Tibial artery (tissue), 4 donors: ENCODE measurements around the gene MGST1.
"Not testable (repeated sequence)": the region's sequence is repeated elsewhere in the genome, so short reads cannot be mapped to it uniquely, and the experiment has no call there.

Experiments
- DNase-seq, 2 donors: peaks; one replicate each; pipeline ENCODE4 v3.0.0-alpha.2; 2019
- H3K27ac ChIP-seq, 2 donors: fragments of 200-600 bp; sonication (generic) in 1 of 2; 1 replicate in 1 of 2; 2 replicates in 1 of 2; pipeline ENCODE4 v1.5.1; 2018 to 2019; ENCODE audit warnings: mild to moderate bottlenecking in 1 of 2
- H3K27me3 ChIP-seq, 2 donors: fragments of 200-600 bp; sonication (generic) in 1 of 2; one replicate each; pipeline versions ENCODE4 v1.5.1 to v1.6.0; 2016 to 2019
- H3K36me3 ChIP-seq, 3 donors: fragments of 200-600 bp; sonication (generic) in 2 of 3; one replicate each; pipeline ENCODE4 v1.5.1; 2016 to 2019; ENCODE audit warnings: mild to moderate bottlenecking in 2 of 3
- H3K4me1 ChIP-seq, 4 donors: fragments of 200-600 bp; sonication (generic) in 2 of 4; 1 replicate in 3 of 4; 2 replicates in 1 of 4; pipeline ENCODE4 v1.5.1; 2016 to 2019
- H3K4me3 ChIP-seq, 2 donors: fragments of 200-600 bp; sonication (generic) in 1 of 2; 1 replicate in 1 of 2; 2 replicates in 1 of 2; pipeline ENCODE4 v1.5.1; 2018 to 2019; ENCODE audit warnings: mild to moderate bottlenecking in 2 of 2
- H3K9me3 ChIP-seq, 3 donors: fragments of 200-600 bp; sonication (generic) in 1 of 3; one replicate each; pipeline ENCODE4 v1.5.1; 2016 to 2019
- intact Hi-C: fragments of 100-400 bp; cut with DNase I; formaldehyde crosslinking; loops from one replicate; pipeline ENCODE4 v1.15.0; 2023; ENCODE audit warnings: low total_unique reads
- TF ChIP-seq, protein P1 (sequence below), 2 experiments: fragments of 200-600 bp in 1 of 2; fragments of 450-650 bp in 1 of 2; IDR thresholded peaks; one replicate each; pipeline ENCODE4 v1.5.1; 2017 to 2019; ENCODE audit warnings: antibody characterized with exemption in 2 of 2, mild to moderate bottlenecking in 1 of 2, moderate library complexity in 1 of 2

The MGST1 gene

DNA sequence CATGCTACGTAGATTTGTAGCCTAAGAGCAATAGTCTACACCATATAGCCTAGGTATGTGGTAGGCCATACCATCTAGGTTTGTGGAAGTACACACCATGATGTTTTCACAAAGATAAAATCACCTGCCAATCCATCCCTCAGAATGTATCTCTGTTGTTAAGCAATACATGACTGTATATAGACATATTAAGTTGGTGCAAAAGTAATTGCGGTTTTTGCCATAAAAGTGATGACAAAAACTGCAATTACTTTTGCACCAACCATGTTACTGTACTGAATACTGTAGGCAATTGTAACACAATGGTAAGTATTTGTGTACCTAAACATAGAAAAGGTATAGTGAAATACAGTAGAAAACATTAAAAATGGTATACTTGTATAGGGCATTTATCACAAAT, 40.5 kb downstream of the MGST1 start:
- TF ChIP-seq, protein P1, sequence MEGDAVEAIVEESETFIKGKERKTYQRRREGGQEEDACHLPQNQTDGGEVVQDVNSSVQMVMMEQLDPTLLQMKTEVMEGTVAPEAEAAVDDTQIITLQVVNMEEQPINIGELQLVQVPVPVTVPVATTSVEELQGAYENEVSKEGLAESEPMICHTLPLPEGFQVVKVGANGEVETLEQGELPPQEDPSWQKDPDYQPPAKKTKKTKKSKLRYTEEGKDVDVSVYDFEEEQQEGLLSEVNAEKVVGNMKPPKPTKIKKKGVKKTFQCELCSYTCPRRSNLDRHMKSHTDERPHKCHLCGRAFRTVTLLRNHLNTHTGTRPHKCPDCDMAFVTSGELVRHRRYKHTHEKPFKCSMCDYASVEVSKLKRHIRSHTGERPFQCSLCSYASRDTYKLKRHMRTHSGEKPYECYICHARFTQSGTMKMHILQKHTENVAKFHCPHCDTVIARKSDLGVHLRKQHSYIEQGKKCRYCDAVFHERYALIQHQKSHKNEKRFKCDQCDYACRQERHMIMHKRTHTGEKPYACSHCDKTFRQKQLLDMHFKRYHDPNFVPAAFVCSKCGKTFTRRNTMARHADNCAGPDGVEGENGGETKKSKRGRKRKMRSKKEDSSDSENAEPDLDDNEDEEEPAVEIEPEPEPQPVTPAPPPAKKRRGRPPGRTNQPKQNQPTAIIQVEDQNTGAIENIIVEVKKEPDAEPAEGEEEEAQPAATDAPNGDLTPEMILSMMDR (IDR thresholded peaks at IDR 0.05), result no peak
- intact Hi-C loops, result no loop called here
- peaks cover 0 to 5% (median 0%) of the 10 kb centered on the region in 4 donors for H3K4me1 ChIP-seq
- no peak overlapping the region for H3K27ac ChIP-seq
- DNase-seq, result no peak
- H3K4me3 ChIP-seq, result no peak overlapping the region
- H3K27me3 ChIP-seq, result no peaks in the 10 kb centered on the region
- H3K36me3 ChIP-seq, result no peaks in the 10 kb centered on the region
- H3K9me3 ChIP-seq, result peaks cover 0 to 4% (median 0%) of the 10 kb centered on the region in 3 donors

GRCh38 chr12:16389594-16389993, 42.1 kb downstream of the MGST1 start:
- Histone ChIP-seq H3K9me3 (peaks cover 0 to 4% (median 0%) of the 10 kb centered on the region in 3 donors), H3K4me1 (peaks cover 0 to 5% (median 0%) of the 10 kb centered on the region in 4 donors), H3K36me3 (no peaks in the 10 kb centered on the region), H3K27me3 (no peaks in the 10 kb centered on the region), H3K4me3 (no peak overlapping the region), H3K27ac (no peak overlapping the region)
- intact Hi-C loops, result no loop called here
- DNase-seq, result no peak
- TF ChIP-seq, protein P1 (IDR thresholded peaks at IDR 0.05), result no peak

DNA sequence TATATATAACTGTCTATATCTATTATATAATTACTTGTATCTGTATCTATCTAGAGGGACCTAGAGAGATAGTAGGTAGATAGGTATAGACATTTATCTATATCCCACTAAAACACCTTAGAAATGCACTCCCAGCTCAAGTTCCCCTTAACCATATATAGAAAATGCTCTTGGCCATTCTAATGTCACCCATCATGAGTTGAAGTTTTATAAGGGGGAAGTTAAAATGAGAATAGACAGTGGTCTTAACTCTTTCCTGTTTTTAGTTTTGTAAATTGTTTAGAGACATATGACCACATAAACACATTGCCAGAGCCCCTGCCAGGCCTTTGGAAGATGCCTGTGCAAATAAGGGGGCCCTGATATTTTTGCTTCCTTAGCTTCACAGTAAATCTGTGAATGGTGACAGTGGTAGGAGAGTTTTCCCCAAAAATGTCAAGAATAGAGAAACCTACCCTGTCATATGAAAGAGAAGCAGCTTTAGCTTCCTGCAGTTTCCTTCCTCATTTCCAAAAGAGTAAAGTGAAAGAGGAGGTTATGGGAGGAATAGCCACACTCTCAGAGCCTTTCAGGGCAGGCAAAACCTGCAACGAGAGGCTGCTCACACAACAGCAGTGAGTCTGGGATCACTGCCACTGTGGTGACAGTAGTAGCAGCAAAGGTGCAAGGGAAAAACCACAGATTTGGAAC, 45.5 kb downstream of the MGST1 start:
- intact Hi-C loops, result no loop called here
- TF ChIP-seq, protein P1 (IDR thresholded peaks at IDR 0.05), result no peak
- Histone ChIP-seq H3K27me3 (no peaks in the 10 kb centered on the region), H3K36me3 (no peaks in the 10 kb centered on the region), H3K27ac (no peak overlapping the region), H3K4me1 (no peaks in the 10 kb centered on the region), H3K4me3 (no peak overlapping the region), H3K9me3 (peaks cover 0 to 4% (median 0%) of the 10 kb centered on the region in 3 donors)
- DNase-seq, result no peak

- H3K9me3 ChIP-seq, result no peaks in the 10 kb centered on the region
- no peak overlapping the region for H3K4me3 ChIP-seq
- intact Hi-C loops, result no loop called here
- H3K27ac ChIP-seq, result no peak overlapping the region
- no peak for DNase-seq
- no peaks in the 10 kb centered on the region for H3K27me3 ChIP-seq
- TF ChIP-seq, protein P1 (IDR thresholded peaks at IDR 0.05), result no peak
- no peaks in the 10 kb centered on the region for H3K4me1 ChIP-seq
- H3K36me3 ChIP-seq, result no peaks in the 10 kb centered on the region
Measured at GRCh38 chr12:16399101-16399500, 51.7 kb downstream of the MGST1 start.

- H3K4me3 ChIP-seq, intact Hi-C loops, H3K27me3 ChIP-seq, H3K4me1 ChIP-seq, H3K9me3 ChIP-seq, H3K36me3 ChIP-seq, H3K27ac ChIP-seq, DNase-seq: not testable (repeated sequence)
Measured at GRCh38 chr12:16401835-16402234, 54.4 kb downstream of the MGST1 start.

GRCh38 chr12:16407346-16407745, 59.9 kb downstream of the MGST1 start:
- Histone ChIP-seq H3K27ac (no peak overlapping the region), H3K27me3 (no peaks in the 10 kb centered on the region), H3K9me3 (no peaks in the 10 kb centered on the region), H3K4me3 (no peak overlapping the region), H3K4me1 (no peaks in the 10 kb centered on the region), H3K36me3 (no peaks in the 10 kb centered on the region)
- DNase-seq, result no peak
- intact Hi-C loops, result no loop called here
- TF ChIP-seq, protein P1 (IDR thresholded peaks at IDR 0.05), result no peak
